Inflammatory macrophage treated with lipopolysaccharide for 1 hour (primary cell): ENCODE data around the gene ZNF335.
"Not testable (repeated sequence)": the region's sequence is repeated elsewhere in the genome, so short reads cannot be mapped to it uniquely, and the experiment has no call there.

Source experiments
- DNase-seq, 2 donors: peaks; one replicate each; pipeline ENCODE4 v3.0.0-alpha.2; 2020 to 2022

Gene ZNF335

DNA sequence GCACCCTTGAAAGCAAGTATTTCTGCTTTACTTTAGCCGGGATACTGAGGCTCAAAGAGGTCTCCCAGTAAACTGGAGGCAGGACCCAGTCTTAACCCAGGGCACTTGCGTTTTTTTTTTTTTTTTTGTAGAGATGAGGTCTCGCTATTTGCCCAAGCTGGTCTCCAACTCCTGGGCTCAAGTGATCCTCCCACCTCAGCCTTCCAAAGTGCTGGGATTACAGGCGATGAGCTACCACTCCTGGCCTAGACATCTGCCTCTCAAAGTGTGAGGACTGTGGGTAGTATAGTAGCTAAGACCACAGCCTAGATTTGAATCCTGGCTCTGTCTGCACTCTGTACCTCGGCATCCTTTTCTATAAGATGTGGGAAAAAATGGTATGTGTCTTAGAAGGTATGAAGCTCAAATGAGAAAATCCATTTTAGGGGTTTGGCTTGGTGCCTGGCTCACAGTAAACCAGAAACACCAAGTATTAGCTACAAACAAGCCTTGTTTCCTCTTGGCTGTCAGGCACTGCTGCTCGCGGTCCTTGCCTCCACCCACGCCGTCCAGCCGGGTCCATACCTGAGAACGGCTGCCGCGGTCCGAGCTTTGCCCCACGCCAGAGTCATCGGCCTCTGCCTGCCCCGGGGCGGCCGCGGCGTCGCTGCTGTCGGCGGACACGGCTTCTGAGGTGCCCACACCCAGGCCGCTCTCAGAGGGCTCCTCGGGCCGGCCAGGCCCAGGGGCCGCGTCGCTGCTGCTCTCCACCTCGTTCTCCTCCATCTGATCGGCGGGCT is 1.2 kb downstream of the ZNF335 start:
- DNase-seq = no peak

GRCh38 chr20:45969712-45970634 is 2.0 kb downstream of the ZNF335 start:
- peak; percentile 33 to 64 for DNase-seq

DNA sequence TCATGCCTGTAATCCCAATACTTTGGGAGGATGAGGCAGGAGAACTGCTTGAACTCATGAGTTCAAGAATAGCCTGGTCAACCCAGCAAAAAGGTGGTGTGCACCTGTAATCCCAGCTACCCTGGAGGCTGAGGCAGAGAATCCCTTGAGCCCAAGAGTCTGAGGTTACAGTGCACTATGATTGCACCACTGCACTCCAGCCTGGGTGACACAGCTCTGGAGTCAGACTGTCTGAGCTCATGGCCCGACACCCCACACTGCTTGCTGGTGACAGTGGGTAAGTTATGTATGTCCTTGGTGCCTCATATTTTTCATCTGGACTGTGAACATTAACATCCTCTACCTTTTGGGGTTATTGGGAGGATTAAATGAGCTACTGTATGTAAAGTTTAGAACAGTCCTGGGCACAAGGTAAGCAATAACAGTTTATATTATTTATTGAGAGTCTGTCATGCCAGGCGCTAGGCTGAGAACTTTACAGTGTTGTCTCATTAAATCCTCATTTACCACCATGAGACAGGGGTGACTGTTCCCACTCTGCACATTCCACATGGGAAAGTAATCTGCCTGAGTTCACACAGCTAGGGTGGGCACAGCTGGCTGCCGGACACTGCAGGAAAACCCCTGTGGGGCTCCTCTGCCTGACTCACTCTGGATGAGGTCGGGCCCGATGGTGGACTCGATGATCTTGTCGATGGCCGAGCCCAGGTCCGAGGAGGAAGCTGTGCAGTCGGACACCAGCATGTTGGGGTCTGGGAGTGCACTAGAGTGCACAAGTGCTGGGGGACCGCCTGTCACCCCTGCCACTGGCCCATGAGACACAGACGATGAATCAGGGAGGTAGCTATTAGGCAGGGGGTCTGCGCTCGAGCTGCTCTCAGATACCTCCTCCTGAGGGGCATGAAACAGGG is 2.9 kb downstream of the ZNF335 start:
- peak in 1 of 2 donors; percentile 29 for DNase-seq

DNA sequence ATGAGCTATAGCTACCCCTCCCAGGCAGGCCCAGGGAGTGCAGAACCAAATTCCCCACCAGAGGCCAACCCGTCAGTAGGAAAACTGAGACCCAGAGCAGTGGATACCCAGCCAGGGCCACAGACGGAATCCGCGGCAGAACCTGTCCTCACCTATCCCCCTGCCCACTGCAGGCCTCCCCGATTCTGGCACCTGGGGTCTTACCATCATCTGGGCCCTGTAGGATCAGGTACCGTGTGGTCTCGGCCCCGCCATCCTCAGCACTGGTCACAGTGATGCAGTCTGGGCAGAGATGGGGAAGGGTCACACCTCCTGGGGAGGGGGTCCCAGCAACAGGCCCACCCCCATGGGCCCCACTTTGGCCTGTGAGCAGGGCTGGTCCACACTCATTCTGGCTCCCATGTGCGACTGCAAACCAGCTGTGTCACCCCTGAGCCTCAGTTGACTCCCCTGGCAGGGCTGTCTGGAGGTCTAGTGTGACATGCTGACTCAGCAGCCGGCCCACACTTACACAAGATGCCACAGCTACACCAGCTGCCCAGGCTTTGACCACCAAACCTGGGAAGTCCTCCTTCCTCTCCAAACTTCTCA is 3.8 kb downstream of the ZNF335 start:
- no peak for DNase-seq

- no peak for DNase-seq
Observed at GRCh38 chr20:45967551-45968080, 4.4 kb downstream of the ZNF335 start.

DNA sequence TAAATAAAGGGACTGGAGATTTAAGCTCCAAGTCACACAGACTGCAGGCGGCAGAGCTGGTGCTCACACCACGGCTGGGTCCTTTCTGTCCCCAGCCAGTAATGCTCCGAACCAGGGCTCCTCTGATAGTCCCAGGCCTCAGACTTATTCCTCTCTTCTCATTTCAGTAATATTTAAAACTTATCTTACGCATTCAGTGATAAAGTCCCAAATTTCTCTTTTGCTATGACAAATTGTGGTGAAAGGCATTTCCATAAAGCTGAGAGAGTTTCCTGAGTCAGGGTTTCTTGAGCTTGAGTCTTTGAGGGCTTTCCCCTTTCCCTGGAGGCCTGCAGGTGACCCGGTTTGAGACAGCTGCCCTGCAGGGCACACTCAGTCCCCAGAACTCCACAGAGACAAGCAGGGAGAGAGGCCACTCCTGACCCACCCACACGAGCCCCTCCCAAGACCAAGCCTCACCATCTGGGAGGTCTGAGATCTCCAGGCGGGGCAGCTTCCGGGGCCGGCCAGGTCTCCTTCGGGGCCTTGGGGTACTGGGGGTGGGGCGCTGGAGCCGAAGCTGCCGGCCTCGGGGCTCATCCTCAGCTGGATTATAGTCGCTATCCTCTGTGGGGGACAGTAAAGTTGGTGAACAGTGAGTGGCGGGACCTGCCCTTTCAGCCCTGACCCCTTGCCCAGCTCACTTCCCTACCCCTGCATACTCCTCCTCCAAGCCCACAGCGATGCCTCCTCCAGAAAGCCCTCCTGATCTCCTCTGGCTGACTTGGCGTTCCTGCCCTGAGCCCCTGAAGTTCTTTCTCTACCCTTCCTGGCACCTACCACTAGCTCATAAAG is 6.6 kb downstream of the ZNF335 start:
- DNase-seq = no peak

- DNase-seq = no peak
Observed at GRCh38 chr20:45964006-45964400, 8.0 kb downstream of the ZNF335 start.

DNA sequence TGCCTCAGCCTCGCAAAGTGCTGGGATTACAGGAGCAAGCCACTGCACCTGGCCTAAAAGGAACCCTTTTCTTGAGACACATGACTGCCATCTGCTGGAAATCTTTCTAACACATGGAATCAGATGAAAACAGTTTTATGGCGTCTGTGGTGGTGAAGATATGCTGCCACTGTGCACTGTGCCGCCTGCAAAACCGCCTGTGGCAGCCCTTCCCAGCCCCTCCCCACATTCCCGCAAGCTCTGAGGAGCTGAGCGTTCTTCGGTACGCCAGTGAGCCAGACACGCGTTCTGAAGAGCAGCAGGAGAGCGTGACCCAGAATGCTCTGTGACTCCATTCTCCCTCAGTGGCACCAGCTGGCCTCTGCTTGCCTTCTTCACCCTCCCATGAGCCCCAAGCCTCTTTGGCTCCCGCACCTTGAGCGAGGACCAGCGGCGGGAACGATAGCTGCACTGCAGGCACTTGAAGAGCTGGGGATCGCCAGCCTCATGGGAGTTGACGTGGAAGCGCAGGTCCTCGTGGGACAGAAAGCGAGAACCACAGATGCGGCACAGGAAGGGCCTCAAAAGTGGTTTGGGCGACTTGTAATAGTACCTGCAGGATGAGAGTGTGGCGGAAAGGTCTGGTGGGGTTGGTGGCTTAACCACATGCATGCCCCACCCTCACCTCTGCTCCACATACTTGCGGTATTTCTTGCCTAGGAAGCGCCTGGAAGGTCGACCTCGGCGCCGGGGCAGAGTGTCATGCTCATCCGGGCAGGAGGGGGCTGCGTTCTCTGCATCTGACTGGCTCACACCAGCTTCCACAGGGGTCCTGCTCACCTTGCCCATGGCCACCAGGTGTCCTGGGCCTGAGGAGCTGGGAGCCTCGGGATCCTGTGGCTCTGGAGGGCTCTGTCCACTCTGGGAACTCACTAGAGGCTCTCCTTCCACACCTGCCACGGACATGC is 8.7 kb downstream of the ZNF335 start:
- peak in 1 of 2 donors; percentile 54 for DNase-seq

DNA sequence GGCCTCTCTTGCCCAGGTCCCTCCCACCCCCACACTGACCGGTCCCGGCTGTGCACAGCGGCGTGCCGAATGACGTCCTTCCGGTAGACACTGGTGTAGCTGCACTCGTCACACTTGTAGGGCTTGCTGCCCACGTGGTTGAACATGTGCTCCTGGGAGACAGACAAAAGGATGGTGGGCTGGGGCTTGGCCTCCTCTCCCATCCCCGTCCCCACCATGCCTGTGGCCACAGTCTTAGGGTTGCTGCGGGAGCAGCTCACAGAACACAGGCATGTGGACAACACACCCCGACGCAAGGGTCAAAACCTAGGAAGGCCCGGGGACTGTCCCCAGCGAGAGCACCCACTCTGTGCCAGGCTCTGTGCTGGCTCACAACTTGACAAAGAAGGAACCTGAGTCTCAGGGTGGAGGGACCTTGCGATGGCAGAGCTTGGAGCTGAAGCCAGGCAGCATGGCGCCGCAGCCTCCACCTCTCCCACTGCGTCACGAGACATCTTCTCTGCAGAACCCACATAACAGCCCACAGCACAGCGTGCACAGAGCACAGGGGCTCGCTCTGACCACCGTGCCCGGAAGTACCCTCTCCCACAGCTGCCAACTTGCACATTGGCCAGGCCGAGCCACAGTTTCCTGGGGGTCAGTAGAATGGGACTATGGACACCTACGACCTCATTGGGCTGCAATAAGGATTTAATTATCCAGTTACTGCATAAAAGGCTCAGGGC is 9.8 kb downstream of the ZNF335 start:
- no peak for DNase-seq

DNA sequence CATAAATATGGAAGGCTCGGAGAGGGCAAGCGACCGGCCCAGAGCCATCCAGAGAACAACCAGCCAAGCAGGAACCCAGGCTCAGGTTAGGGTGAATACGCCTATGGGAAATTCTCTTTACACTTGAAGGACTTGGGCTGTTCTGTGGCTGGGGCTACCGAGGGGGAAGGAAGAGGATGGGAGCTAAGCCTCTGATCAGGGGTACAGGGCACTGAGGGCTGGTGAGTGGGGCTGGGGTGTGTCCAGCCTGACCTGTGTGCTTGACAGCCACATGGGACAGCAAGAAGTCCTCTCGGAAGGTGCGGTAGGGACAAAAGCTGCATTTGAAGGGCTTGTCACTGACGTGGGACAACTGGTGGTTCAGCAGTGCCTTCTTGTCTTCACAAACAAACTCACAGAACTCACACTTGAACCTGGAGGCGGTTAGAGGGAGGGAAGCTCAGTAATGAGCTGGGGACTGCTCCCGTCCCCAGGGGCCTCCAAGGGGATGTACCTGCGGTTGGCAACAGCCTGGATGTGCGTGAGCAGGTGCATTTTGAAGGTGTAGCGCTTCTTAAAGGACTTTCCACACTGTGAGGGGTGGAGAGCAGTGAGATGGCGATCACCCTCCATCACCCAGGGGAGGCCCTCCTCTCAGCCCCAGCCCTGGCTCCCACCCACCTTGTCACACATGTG is 11.9 kb downstream of the ZNF335 start:
- DNase-seq = no peak

DNA sequence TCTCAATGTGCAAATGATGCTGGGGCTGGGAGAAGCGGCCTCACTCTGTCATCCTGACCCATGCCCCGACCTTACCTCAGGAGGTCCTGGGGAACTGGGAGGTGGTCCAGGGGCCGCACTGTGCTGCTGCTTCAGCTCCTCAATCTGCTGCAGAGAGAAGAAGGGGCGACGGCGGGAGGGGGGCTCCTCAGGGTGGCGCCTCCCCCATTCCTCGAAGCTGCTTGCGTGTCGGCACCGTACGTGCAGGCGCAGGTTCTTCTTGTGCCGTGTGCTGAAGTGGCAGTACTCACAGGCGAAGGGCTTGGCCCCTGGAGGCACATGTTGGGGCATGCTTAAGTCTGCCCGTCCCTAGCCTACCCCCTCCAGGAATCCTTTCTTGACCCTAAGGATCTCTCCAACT is 12.9 kb downstream of the ZNF335 start:
- DNase-seq = no peak

DNA sequence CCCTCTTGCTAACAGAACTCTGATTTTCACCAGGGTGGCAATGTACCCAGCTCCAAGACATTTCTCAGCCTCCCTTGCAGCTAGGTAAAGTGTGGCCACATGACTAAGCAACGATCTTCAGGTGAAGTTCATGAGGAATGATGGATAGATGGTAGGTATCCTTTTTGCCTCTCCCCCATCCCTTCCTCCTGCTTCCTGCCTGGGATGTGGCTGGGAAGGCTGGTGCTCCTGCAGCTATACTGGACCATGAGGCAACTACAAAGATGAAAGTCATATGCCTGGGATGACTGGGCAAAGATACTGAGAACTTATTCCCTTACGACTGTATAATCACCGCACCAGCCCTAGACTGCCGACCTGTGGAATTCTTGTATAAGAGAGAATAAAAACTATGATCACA is 13.4 kb downstream of the ZNF335 start:
- DNase-seq = no peak

GRCh38 chr20:45957021-45957941 is 14.7 kb downstream of the ZNF335 start:
- no peak for DNase-seq

- DNase-seq = not testable (repeated sequence)
Observed at GRCh38 chr20:45956326-45956725, 15.7 kb downstream of the ZNF335 start.

DNA sequence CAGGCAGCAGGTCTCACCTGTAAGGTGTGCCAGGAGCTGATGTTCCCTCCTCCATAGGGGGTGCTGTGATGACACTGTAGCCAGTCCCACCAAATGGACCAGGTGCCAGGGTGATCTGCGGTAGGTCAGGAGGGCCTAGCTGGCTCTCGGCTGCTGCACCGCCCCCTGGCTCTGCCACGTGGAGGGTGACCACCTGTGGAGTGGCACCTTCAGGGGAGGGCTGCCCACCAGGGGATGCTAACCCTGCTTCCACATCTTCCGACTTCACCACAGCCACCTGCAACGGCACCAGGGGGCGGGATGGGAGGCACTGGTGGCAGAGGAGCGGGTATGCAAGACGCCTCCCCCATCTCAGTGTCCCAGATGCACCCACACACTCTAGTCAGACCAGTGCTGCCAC is 18.3 kb downstream of the ZNF335 start:
- no peak for DNase-seq

GRCh38 chr20:45952861-45953260 is 19.1 kb downstream of the ZNF335 start:
- no peak for DNase-seq
